OCI-LY3 (cell line): ENCODE results near the gene KCMF1.

Experiments used
- H2AFZ ChIP-seq: fragments of 200-600, 300-600 bp; shearing (Covaris generic); 2 replicates; pipeline ENCODE4 v1.6.0; 2014; ENCODE audit warnings: antibody characterized with exemption, low read depth, low read length
- H3K27ac ChIP-seq: fragments of 200-600, 300-600 bp; sonication (generic); 2 replicates; pipeline ENCODE4 v1.5.1; 2014; ENCODE audit warnings: mild to moderate bottlenecking, low read length, moderate library complexity, mixed read lengths
- H3K27me3 ChIP-seq: fragments of 200-600, 300-600 bp; sonication (generic); 2 replicates; pipeline ENCODE4 v1.6.1; 2014; ENCODE audit warnings: low read depth, low read length, mixed read lengths
- H3K36me3 ChIP-seq: fragments of 200-600, 300-600 bp; sonication (generic); replicated peaks from 2 replicates; pipeline ENCODE3; 2014; ENCODE audit warnings: low read depth, low read length, mixed read lengths
- H3K4me1 ChIP-seq: fragments of 300-600, 200-600 bp; sonication (generic); 2 replicates; pipeline ENCODE4 v1.6.1; 2014; ENCODE audit warnings: low read length, mixed read lengths
- H3K4me2 ChIP-seq: fragments of 200-600, 300-600 bp; sonication (generic); 2 replicates; pipeline ENCODE4 v1.6.1; 2014; ENCODE audit warnings: low read length, mixed read lengths
- H3K4me3 ChIP-seq: fragments of 300-600, 200-600 bp; sonication (generic); 2 replicates; pipeline ENCODE4 v1.5.1; 2014; ENCODE audit warnings: antibody characterized with exemption, mild to moderate bottlenecking, low read length, moderate library complexity
- H3K79me2 ChIP-seq: fragments of 300-600, 200-600 bp; shearing (Covaris generic); 2 replicates; pipeline ENCODE4 v1.6.1; 2014; ENCODE audit warnings: mild to moderate bottlenecking, low read length, mixed read lengths
- H3K9ac ChIP-seq: fragments of 300-600, 200-600 bp; shearing (Covaris generic); 2 replicates; pipeline ENCODE4 v1.6.0; 2014; ENCODE audit warnings: mild to moderate bottlenecking, low read length, moderate library complexity
- H3K9me3 ChIP-seq: fragments of 200-600, 300-600 bp; shearing (Covaris generic); 2 replicates; pipeline ENCODE4 v1.6.1; 2014; ENCODE audit warnings: low read length, mixed read lengths; ENCODE audit not compliant: insufficient read depth
- H4K20me1 ChIP-seq: fragments of 200-600, 300-600 bp; sonication (generic); 2 replicates; pipeline ENCODE4 v1.6.1; 2016; ENCODE audit warnings: low read length, mixed read lengths; ENCODE audit not compliant: insufficient read depth
- EZH2phosphoT487 ChIP-seq: fragments of 200-600 bp; shearing (Covaris generic); IDR thresholded peaks from 2 replicates; pipeline ENCODE4 v1.6.1; 2018; ENCODE audit warnings: antibody characterized with exemption, mixed run types, low read depth
- TF ChIP-seq, protein P1 (sequence below): fragments of 200-600, 300-600 bp; sonication (generic); IDR thresholded peaks from 2 replicates; pipeline ENCODE4 v1.5.1; 2014; ENCODE audit warnings: antibody characterized with exemption, low read length, low read depth

KCMF1 gene

DNA sequence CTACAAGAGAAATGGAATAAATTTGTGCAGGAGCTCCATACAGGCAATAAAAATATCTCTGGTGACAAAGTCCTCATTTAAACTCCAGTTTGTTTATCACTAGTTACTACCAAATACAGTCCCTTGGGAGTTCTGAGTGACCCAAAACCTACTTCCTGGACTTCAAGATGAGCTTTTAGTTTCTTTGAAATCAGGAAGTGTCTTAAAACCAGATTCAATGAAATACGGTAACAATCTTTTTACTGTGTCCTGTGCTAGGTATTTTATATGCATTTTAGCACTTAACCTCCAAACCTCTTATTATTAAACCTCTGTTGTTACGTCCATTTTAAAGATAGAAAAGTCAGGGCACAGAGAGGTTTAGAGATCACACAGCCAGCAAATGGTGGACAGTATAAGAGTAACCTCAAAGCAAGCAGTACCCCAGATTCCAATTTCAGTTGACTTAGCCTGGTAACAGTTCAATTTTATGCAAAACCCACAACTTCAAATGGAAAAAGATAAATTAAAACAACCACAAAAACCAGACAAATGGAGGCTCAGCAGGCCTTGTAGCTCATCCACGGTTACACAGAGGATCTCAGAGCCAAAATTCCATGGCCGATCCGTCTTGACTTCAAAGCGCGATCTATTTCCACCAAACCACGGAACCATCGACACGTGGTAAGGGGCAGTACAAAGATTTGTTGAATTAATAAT lies 1.3 kb upstream of the KCMF1 start:
- H3K27ac ChIP-seq, result peak overlapping the region; percentile 90
- TF ChIP-seq EZH2phosphoT487, result no peak
- TF ChIP-seq, protein P1, sequence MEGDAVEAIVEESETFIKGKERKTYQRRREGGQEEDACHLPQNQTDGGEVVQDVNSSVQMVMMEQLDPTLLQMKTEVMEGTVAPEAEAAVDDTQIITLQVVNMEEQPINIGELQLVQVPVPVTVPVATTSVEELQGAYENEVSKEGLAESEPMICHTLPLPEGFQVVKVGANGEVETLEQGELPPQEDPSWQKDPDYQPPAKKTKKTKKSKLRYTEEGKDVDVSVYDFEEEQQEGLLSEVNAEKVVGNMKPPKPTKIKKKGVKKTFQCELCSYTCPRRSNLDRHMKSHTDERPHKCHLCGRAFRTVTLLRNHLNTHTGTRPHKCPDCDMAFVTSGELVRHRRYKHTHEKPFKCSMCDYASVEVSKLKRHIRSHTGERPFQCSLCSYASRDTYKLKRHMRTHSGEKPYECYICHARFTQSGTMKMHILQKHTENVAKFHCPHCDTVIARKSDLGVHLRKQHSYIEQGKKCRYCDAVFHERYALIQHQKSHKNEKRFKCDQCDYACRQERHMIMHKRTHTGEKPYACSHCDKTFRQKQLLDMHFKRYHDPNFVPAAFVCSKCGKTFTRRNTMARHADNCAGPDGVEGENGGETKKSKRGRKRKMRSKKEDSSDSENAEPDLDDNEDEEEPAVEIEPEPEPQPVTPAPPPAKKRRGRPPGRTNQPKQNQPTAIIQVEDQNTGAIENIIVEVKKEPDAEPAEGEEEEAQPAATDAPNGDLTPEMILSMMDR, result no peak
- no peak overlapping the region for H2AFZ ChIP-seq
- H3K4me1 ChIP-seq, result peaks cover 34% of the 10 kb centered on the region
- no peaks in the 10 kb centered on the region for H3K27me3 ChIP-seq
- H3K4me3 ChIP-seq, result peak overlapping the region; percentile 91
- peak overlapping the region; percentile 98 for H3K9ac ChIP-seq
- peak overlapping the region; percentile 98 for H3K4me2 ChIP-seq
- peaks cover 21% of the 10 kb centered on the region for H4K20me1 ChIP-seq
- H3K79me2 ChIP-seq, result peaks cover 92% of the 10 kb centered on the region
- peaks cover 37% of the 10 kb centered on the region for H3K36me3 ChIP-seq
- no peaks in the 10 kb centered on the region for H3K9me3 ChIP-seq

DNA sequence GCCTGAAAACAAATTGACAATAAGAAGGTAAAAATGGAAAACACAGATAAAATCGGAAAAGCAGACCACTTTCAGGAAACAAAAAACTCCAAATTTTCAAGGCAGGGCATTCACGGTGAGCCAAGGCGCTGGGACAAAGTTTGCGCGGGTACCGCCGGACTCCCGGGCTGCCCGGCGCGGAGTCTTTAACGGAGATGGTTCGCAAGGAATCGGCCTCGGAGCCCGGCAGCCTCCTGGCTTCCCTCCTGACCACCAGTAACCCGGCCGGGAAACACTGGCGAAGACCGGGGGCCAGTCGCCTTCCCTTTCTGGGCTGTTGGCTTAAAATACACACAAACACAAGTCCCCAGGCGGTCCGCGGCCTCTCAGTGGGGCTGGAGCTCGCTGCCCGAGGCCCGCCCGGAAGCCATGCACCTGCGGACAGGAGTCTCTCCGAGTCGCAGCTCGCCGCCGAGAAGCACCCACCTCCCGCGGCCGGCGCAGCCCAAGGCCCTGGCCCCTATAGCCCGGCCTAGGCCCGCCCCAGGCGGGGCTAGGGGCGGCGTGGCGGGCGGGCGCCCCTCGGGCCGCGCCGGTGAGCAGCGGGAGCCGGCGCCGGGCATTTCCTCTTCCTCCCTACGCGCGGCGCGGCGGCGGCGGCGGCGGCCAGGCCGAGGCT lies 622 bp upstream of the KCMF1 start:
- Histone ChIP-seq H4K20me1 (peaks cover 27% of the 10 kb centered on the region), H2AFZ (no peak overlapping the region), H3K4me2 (peak overlapping the region; percentile 98), H3K27me3 (no peaks in the 10 kb centered on the region), H3K4me1 (peaks cover 27% of the 10 kb centered on the region), H3K36me3 (peaks cover 31% of the 10 kb centered on the region), H3K79me2 (peaks cover 93% of the 10 kb centered on the region), H3K27ac (peak overlapping the region; percentile 90), H3K9ac (peak overlapping the region; percentile 98), H3K4me3 (peak overlapping the region; percentile 91), H3K9me3 (no peaks in the 10 kb centered on the region)
- TF ChIP-seq, protein P1, result no peak
- TF ChIP-seq EZH2phosphoT487, result no peak

DNA sequence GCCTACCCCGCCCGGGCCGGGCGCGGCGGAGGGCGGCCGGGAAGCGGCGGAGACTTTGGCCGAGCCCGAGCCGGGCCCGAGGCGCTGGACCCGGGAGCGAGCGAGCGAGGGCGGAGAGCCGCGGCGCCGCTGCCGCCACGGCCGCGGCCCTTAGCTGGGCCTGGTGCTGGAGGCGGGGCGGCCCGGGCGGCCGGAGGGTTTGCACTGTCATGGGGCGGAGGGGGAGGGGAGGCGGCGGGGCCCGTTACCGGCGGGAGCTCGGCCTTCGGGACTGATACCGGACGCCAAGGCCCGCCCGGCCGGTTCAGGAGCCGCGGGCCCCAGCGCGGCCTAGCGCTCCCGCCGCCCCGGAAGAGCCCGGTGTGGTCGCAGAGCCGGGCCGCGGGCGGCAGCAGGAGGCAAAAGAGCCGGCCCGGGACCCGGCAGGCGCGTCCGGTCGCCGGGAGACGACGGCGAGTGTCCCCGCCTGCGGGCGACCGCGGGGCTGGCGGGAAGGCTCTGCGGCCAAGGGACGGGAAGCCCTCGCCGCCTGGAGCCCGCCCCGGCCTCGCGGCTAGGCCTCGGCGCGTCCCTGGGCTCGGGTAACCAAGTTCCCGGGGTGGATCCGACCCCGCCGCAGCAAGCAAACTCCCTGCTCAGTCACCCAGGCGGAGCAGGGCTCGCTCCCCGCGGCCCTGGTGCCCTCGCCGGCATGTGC lies 697 bp downstream of the KCMF1 start:
- H3K4me1 ChIP-seq, result peaks cover 17% of the 10 kb centered on the region
- peak overlapping the region; percentile 94 for H3K4me3 ChIP-seq
- H2AFZ ChIP-seq, result no peak overlapping the region
- peak overlapping the region; percentile 75 for H3K27ac ChIP-seq
- peak overlapping the region; percentile 95 for H3K9ac ChIP-seq
- H3K79me2 ChIP-seq, result peaks cover 95% of the 10 kb centered on the region
- peak overlapping the region; percentile 65 for H3K4me2 ChIP-seq
- TF ChIP-seq, protein P1, result no peak
- TF ChIP-seq EZH2phosphoT487, result no peak
- H3K27me3 ChIP-seq, result no peaks in the 10 kb centered on the region
- H3K36me3 ChIP-seq, result peaks cover 20% of the 10 kb centered on the region
- H3K9me3 ChIP-seq, result no peaks in the 10 kb centered on the region
- peaks cover 37% of the 10 kb centered on the region for H4K20me1 ChIP-seq

DNA sequence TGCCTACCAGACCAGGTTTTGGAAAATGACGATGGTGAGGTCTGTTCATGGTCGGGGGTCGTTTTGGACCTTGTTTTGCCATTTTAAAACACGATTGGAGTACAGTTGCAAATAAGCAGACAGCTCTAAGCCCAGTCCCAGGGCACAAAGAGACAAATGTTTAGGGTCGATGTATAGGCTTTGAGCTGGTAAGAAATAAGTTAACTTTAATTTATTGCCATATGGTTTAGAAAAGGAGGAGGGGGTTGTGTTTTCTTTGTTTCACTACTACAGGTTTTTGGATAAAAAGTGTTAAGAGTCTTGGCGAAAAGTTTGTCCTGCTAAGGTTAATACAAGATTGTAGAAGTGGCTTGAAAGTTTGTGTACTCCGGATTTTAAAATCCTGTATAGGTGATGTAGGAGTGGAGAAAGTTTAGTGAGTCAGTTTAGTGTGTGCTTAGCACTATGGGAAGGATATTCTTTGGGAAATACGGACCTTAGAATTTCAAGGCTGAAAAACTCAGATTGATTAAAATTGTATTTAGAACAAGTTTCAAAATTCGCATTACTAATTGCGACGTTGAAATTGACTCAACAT lies 1.3 kb downstream of the KCMF1 start:
- Histone ChIP-seq H3K36me3 (peaks cover 20% of the 10 kb centered on the region), H3K27me3 (no peaks in the 10 kb centered on the region), H3K9me3 (no peaks in the 10 kb centered on the region), H3K79me2 (peaks cover 95% of the 10 kb centered on the region), H3K9ac (peak overlapping the region; percentile 95), H3K27ac (peak overlapping the region; percentile 75), H2AFZ (no peak overlapping the region), H3K4me2 (peak overlapping the region; percentile 65), H4K20me1 (peaks cover 41% of the 10 kb centered on the region), H3K4me3 (peak overlapping the region; percentile 94), H3K4me1 (peaks cover 17% of the 10 kb centered on the region)
- TF ChIP-seq, protein P1, result no peak
- TF ChIP-seq EZH2phosphoT487, result no peak
